ENCODE results near the gene EPM2A.
A peak's percentile ranks its signal among the peaks of the same experiment; 100 is the strongest.
"Not testable (repeated sequence)": the region's sequence is repeated elsewhere in the genome, so short reads cannot be mapped to it uniquely, and the experiment has no call there.

EPM2A gene

DNA sequence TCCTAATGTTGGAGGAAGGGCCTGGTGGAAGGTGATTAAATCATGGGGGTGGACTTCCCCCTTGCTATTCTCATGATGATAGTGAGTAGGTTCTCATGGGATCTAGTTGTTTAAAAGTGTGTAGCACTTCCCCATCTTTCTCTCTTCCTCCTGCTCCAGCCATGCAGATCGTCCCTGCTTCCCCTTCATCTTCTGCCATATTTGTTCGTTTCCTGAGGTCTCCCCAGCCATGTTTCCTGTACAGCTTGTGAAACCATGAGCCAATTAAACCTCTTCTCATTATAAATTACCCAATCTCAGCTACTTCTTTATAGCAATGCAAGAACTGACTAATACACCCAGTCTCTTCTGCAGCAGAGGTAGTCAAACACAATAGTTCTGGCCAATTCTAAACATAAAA is 5.4 kb downstream of the EPM2A start:
- no peak for DNase-seq (ENCODE audit: low spot score)

DNA sequence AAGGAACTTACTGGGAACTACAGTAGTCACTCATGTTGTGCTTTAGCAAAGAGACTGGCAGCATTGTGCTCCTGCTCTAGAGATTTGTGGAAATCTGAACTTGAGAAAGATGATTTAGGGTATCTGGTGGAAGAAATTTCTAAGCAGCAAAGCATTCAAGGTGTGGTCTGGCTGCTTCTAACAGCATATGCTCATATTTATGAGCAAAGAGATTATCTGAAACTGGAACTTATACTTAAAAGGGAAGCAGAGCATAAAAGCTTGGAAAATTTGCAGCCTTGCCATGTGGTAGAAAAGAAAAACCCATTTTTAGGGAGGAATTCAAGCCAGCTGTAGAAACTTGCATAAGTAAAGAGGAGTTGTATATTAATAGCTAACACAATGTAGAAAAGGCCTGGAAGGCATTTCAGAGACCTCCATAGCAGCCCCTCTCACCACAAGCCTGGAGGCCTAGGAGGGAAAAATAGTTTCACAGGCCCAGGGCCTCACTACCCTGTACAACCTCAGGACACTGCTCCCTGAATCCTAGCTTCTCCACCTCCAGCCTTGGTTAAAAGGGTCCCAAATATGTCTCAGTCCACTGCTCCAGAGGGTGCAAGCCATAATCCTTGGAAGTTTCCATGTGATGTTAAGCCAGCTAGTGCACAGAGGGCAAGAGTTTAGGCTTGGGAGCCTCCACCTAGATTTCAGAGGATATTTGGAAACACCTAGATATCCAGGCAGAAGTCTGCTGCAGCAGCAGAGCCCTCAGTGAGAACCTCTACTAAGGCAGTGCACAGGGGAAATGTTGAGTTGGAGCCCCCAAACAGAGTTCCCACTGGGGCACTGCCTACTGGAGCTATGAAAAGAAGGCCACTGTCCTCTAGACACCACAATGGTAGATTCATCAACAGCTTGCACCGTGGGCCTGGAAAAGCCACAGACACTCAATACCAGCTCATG is 6.6 kb downstream of the EPM2A start:
- DNase-seq (ENCODE audit: low spot score): no peak

GRCh38 chr6:145727817-145728388 is 7.4 kb downstream of the EPM2A start:
- no peak for DNase-seq (ENCODE audit: low spot score)

DNA sequence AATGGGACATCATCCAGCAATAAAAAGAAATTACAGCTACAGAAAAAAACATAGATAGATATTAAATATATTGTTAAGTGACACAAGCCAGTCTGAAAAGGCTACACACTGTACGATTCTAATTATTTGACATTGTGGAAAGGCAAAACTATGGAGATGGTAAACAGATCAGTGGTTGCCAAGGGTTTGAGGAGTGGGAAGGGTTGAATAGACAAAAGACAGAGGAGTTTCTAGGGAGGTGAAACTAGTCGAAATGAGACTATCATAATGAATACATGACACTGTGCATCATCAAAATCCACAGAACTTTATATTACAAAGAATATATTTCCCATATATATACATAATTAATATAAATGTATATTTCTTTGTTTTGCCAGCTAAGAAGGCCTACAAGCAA is 9.8 kb downstream of the EPM2A start:
- DNase-seq (ENCODE audit: low spot score): no peak

DNA sequence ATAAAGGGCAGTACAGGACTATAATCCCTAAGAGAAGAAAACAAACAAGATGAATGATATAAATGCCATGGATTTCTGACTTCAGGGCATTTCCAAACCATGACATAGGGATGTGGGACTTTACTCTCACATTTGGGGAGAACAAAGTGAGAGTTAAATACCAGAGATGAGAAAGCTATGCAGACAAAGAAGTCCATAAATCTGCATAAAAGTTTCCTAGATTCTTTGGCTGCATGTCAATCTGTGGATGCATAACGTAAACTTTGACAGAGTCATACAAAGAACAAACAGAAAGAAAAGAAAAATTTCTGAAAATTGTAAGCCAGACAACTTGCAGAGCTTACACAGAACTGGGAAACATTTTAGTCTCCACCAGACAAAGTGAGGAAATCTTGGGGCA is 11.7 kb downstream of the EPM2A start:
- no peak for DNase-seq (ENCODE audit: low spot score)

- no peak for DNase-seq (ENCODE audit: low spot score)
Measured at GRCh38 chr6:145722190-145722589, 13.1 kb downstream of the EPM2A start.

DNA sequence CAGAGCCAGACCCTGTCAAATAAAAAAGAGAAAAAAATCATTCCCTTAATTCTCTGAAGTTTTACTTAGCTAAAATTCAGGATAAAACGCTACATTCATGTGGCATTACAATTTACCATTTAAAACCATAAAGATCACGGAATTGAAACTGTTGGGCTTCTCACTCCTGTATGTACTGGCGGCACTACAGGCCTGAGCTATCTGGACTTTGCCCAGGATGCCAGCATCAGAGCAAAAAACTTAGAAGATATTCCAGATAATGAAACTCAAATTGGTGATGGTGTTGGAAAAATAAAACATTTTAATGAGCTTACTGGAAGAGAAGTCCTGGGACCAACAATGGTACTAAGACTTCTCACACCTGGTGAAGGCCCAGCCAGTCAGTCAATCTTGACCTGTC is 14.2 kb downstream of the EPM2A start:
- no peak for DNase-seq (ENCODE audit: low spot score)

- DNase-seq (ENCODE audit: low spot score): no peak
Measured at GRCh38 chr6:145715426-145715825, 19.9 kb downstream of the EPM2A start.

GRCh38 chr6:145714731-145715130 is 20.6 kb downstream of the EPM2A start:
- no peak for DNase-seq (ENCODE audit: low spot score)

DNA sequence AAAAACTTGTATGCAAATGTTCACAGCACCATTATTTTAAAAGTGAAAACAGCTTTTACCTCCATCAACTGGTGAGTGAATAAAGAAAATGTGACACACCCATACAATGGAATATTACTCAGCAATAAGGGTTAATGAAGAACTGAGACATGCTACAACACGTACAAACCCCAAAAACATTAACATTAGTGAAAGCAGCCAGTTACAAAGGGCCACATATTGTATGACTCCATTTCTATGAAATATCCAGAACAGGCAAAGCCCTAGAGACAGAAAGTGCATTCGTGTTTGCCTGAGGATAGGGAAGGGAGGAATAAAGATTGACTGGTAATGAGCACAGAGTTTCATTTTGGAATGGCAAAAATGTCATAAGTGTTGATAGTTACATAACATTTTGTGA is 21.5 kb downstream of the EPM2A start:
- no peak for DNase-seq (ENCODE audit: low spot score)

- DNase-seq (ENCODE audit: low spot score): no peak
Measured at GRCh38 chr6:145711372-145711771, 23.9 kb downstream of the EPM2A start.

DNA sequence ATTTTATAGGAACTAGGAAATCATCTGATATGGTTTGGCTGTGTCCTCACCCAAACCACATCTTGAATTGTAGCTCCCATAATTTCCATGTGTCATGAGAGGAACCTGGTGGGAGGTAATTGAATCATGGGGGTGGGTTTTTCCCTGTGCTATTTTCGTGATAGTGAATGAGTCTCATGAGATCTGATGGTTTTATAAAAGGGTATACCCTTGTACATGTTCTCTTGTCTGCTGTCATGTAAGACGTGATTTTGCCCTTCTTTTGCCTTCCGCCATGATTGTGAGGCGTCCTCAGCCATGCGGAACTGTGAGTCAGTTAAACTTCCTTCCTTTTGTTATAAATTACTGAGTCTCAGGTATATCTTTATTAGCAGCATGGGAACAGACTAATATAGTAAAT is 27.9 kb downstream of the EPM2A start:
- DNase-seq (ENCODE audit: low spot score): no peak

DNA sequence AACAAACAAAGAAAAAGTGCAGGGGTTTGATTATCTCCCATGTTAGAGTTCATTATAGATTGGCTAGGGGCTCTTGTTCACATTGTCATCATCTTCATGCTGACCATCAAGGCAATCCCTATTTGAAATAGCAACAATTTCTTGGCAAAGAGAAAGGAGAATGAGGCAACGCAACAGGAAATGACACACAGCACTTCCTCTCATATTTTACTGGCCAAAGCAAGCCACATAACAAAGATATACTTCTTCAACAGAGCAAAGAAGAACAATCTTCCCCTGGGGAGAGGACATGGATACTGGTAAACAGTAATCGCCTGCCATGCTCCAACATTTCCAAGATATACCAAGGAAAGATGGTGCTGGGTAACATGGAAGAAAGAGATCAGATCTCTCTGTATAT is 29.8 kb downstream of the EPM2A start:
- DNase-seq (ENCODE audit: low spot score): no peak

GRCh38 chr6:145704143-145704781 is 31.1 kb downstream of the EPM2A start:
- DNase-seq (ENCODE audit: low spot score): peak; percentile 21

DNA sequence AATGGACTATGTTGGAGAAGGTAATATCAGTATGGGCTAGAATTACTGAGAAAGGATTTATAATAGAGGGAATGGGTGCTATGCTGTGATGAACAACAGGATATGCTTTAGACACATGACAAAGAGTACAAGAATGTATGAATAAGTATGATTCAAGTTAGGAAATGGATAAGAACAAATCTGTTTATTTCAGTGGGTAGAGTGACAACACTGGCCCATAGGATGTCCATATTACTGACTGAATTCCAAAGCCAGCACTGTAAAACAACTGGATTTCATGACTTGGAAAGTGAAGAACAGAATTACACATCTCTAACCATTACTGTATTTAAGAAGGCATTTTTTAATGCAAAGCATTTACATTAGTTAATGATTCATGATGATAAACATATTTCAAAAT is 35.9 kb downstream of the EPM2A start:
- DNase-seq (ENCODE audit: low spot score): peak; percentile 87

DNA sequence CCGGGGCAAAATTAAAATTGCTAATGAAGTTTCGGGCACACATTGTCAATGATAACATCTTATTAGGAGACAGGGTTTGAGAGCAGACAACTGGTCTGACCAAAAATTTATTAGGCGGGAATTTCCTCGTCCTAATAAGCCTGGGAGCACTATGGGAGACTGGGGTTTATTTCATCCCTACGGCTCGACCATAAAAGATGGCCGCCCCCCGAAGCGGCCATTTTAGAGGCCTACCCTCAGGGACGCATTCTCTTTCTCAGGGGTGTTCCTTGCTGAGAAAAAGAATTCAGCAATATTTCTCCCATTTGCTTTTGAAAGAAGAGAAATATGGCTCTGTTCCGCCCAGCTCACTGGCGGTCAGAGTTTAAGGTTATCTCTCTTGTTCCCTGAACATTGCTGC is 37.9 kb downstream of the EPM2A start:
- not testable (repeated sequence) for DNase-seq (ENCODE audit: low spot score)

GRCh38 chr6:145694083-145694737 is 41.1 kb downstream of the EPM2A start:
- no peak for DNase-seq (ENCODE audit: low spot score)

DNA sequence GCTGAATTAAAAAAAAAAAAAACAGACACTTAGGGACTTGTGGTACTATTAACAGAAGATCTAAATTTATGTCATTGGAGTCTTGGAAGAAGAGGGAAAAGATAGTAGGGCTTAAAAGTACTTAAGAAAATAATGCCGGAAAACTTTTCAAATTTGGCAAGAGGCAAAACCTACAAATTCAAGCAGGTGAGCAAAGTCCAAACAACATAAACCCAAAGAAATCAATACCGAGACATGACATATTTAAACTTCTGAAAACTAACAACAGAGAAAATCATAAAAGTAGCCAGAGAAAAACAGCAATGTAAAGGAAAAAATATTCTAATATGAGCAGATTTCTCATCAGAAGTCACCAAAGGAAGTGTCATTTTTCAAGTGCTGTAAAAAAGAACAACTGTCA is 44.4 kb downstream of the EPM2A start:
- DNase-seq (ENCODE audit: low spot score): no peak

- DNase-seq (ENCODE audit: low spot score): no peak
Measured at GRCh38 chr6:145689529-145689928, 45.8 kb downstream of the EPM2A start.

- DNase-seq (ENCODE audit: low spot score): peak; percentile 69
Measured at GRCh38 chr6:145688493-145688905, 46.8 kb downstream of the EPM2A start.

GRCh38 chr6:145685932-145686331 is 49.4 kb downstream of the EPM2A start:
- no peak for DNase-seq (ENCODE audit: low spot score)

DNA sequence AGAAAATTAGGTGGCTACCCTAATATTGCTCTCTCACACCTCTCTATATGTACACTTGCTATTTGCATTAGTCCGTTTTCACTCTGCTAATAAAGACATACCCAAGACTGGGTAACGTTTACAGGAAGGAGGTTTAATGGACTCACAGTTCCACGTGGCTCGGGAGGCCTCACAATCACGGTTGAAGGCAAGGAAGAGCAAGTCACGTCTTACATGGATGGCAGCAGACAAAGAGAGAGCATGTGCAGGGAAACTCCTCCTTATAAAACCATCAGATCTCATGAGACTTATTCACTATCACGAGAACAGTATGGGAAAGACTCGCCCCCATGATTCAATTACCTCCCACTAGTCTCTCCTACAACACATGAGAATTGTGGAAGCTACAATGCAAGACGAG is 53.4 kb downstream of the EPM2A start:
- no peak for DNase-seq (ENCODE audit: low spot score)

GRCh38 chr6:145673504-145673903 is 61.8 kb downstream of the EPM2A start:
- no peak for DNase-seq (ENCODE audit: low spot score)
